Measurements from ENCODE around the gene ZNF892. TPM values are rescaled to one million over a fixed set of nuclear protein-coding genes. Genes with fewer than 3 reads are reported as not detected.
"Not testable (repeated sequence)": the region's sequence is repeated elsewhere in the genome, so short reads cannot be mapped to it uniquely, and the experiment has no call there.

ZNF892 gene
- total RNA-seq, 2 donors from 2014 or later: 1.8 to 1.9 TPM

DNA sequence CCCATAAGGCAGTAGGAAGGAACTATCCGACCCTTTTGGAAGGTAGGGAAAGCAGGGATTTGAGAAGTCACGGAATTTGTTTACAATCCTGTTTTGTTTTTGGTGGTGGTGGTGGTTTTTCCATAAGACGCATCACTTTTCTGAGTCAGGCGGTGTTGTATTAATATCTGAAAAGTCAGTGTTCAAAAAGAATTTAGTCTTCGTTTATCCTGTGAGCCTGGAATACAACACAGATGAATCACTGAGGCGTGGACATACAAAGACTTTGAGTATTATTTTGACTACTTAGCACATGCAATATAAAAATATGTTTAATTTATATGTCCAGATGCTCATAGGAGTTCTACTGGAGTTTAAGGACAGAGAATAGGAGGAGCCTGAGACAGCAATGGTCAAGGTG lies 785 bp downstream of the ZNF892 start:
- intact Hi-C loops (cut with DNase I, micrococcal nuclease): no loop called here
- DNase-seq (no peak), ATAC-seq (no peak)

DNA sequence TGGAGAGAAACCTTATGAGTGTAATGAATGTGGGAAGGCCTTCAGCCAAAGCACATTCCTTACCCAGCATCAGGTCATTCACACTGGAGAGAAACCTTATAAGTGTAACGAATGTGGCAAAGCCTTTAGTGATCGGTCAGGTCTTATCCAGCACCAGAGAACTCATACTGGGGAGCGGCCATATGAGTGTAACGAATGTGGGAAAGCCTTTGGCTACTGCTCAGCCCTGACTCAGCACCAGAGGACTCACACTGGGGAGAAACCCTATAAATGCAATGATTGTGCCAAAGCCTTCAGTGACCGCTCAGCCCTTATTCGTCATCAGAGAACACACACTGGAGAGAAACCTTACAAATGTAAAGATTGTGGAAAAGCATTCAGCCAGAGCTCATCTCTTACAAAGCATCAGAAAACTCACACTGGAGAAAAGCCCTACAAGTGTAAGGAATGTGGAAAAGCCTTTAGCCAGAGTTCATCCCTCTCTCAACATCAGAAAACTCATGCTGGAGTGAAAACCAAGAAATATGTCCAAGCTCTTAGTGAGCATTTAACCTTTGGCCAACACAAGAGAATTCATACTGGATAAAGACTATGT lies 7.8 kb downstream of the ZNF892 start:
- intact Hi-C loops (cut with DNase I, micrococcal nuclease): no loop called here
- DNase-seq: no peak
- no peak for ATAC-seq

DNA sequence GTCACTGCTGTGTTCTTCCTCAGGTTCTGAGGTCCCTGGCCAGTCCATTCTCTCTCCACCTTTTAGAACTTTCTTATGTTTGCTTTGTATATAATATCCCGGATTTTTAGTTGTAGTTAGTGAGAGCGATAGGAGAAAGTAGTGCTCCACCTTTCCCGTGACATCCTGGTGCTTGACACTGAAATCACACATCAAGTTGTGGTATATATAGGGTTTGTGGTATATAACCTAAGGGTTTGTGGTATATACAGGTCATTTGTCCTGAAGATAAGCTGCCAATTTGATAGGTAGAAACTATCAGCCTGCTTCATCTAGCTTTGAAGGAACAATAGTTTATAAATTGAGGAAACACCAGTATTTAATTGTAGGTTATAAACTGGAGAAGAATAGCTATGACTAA lies 13.1 kb downstream of the ZNF892 start:
- DNase-seq (no peak), ATAC-seq (no peak)
- intact Hi-C loops (cut with DNase I, micrococcal nuclease): no loop called here

DNA sequence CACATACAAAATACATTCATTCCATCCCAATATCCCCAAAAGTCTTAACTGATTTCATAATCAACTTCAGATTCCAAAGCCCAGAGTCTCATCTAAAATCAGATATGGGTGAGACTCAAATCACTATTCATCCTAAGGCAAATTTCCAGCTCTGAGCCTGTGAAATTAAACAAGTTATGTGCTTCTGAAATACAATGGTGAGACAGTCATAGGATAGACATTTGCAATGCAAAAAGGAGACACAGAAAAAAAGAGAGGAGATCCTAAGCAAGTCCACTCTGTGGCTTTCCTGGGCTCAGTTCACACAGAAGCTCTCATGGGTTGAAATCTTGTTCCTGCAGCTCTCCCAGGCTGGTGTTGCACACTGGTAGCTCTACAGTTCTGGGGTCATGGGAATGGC lies 18.3 kb downstream of the ZNF892 start:
- no peak for DNase-seq
- intact Hi-C loops (cut with DNase I, micrococcal nuclease): no loop called here
- ATAC-seq: no peak

DNA sequence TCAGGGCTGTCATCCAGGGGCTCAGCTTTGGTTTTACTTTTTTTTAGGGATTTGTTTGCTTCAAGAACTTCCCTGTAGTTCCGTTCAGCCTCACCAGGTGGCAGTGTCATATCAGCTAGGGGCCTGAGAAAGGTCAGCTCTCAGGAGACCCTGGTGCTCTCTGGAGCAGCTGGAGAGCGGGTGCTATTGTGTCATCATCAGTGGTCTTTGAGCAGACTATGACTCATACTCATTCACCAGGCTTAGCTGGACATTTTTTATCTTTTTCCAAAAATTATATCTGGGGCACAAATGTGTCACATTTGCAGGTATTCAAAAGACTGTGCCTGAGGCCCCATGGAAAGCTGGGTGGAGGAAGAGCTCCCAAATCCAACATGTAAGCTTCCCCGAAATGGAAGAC lies 24.4 kb downstream of the ZNF892 start:
- DNase-seq: peak; percentile 29 to 76
- ATAC-seq: peak; percentile 52
- intact Hi-C loops (cut with DNase I, micrococcal nuclease): no loop called here

DNA sequence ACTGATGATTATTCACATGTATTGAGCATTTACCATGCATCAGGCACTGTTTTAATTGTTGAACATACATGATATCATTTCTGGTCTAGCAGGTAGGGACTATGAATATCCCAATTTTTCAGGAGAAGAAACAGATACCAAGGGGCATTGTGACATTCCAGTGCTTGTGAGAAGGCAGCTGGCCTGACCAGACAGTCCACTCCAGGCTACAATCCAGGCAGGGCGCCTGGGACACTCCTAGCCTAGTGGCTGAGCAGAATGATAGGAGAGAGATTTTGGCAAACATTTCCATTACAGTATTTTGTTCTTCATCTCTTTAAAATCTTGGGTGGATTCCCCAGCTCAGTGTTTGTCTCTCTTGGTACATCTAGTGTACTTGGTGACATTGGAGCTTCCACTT lies 24.9 kb downstream of the ZNF892 start:
- no peak for ATAC-seq
- intact Hi-C loops (cut with DNase I, micrococcal nuclease): no loop called here
- no peak for DNase-seq

DNA sequence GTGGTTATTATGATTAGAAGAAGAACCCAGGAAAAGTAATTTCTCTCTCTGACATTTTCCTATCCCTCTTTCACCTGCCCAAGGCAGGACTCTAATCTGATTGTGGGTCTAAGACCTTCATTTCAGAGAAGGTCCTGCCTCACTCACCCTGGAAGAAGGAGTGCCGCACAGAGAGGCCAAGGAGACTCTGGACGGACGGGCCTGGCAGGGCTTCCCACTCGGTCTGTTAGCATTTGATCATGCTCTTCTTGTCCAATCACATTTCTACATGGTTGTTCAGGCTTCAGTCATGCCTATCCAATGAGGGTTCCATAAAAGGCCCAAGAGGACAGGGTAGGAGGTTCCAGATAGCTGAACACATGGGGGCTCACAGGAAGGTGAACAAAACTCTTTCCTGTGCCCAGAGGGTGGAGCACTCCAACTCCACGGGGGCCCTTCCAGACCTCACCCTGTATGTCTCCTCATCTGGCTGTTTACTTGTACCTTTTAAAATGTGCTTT lies 27.0 kb downstream of the ZNF892 start:
- intact Hi-C loops (cut with DNase I, micrococcal nuclease): no loop called here

DNA sequence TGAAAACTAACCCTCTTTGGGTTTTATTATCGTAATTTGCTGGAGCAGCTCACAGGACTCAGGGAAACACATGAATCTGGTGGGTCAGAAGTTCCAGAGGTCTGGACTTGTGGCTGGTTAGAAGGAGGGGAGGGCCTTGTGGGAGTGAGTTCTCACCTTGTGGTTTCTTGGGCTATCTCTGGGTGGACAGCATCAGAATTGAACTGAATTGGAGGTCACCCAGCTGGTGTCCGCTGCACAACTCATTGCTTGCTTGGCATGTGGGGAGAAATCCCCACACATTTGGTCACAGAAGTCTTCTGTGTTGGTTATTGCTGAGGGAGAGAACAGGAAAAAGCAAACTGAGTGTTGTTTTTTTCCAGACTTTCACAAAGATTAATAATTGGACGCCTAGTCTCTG lies 27.5 kb downstream of the ZNF892 start:
- DNase-seq (no peak), ATAC-seq (no peak)
- intact Hi-C loops (cut with DNase I, micrococcal nuclease): no loop called here

More for the DNA sequence above, 27.0 kb downstream of the ZNF892 start:
- no peak for DNase-seq
- ATAC-seq: no peak

DNA sequence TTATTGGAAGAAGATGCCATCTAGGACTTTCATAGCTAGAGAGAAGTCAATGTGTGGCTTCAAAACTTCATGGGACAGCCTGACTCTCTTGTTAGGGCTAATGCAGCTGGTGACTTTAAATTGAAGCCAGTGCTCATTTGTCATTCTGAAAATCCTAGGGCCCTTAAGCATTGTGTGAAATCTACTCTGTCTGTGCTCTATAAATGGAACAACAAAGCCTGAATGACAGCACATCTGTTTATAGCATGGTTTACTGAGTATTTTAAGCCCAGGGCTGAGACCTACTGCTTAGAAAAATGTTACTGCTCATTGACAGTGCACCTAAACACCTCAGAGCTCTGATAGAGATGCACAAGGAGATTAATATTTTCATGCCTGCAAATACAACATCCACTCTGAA lies 30.8 kb downstream of the ZNF892 start:
- DNase-seq (no peak), ATAC-seq (no peak)
- intact Hi-C loops (cut with DNase I, micrococcal nuclease): no loop called here

DNA sequence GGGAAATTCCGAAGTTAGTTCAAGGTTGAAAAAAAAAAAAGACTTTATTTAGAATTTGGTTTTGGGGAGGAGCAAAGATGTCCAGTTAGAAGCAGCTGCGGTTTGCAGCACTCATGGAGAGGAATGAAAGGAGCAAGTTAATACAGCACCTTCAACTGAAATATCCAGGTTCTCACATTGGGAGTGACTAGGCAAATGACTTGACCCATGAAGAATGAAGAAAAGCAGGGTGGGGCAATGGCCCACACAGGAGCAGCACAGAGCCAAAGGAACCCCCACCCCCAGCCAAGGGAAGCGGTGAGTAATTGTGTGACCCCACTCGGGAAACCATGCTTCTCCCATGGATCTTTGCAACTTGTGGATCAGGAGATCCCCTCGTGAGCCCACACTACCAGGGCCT lies 32.8 kb downstream of the ZNF892 start:
- intact Hi-C loops (cut with DNase I, micrococcal nuclease): no loop called here
- ATAC-seq: no peak

DNA sequence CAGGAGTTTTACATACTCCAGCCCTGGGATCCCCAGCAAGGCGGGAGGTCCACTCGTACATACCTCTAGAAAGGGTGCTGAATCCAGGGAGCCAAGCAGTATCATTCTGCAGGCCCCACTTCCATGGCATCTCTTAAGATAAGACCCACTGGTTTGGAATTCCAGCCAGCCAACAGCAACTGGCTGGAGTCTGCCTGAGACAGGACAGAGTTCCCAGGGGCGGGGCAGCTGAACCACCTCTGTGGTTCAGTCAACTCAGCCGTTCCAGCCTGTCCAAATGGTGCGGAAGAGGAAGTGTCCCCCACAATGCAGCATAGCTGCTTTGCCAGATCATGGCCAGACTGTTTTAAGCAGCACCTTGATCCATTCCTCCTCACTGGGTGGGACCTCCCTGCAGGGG lies 33.2 kb downstream of the ZNF892 start:
- intact Hi-C loops (cut with DNase I, micrococcal nuclease): no loop called here
- DNase-seq (no peak), ATAC-seq (no peak)

More for the DNA sequence above, 32.8 kb downstream of the ZNF892 start:
- DNase-seq: no peak

DNA sequence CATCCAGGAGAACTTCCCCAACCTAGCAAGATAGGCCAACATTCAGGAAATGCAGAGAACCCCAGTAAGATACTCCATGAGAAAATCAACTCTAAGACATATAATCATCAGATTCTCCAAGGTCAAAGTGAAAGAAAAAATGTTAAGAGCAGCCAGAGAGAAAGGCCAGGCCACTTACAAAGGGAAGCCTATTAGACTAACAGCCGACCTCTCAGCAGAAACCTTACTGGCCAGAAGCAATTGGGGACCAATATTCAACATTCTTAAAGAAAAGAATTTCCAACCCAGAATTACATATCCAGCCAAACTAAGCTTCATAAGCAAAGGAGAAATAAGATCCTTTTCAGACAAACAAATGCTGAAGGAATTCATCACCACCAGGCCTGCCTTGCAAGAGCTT lies 34.8 kb downstream of the ZNF892 start:
- DNase-seq; ATAC-seq; intact Hi-C loops (cut with DNase I, micrococcal nuclease): not testable (repeated sequence)

Other genes starting within 250 kb of the ZNF892 start
- 1 to 10 TPM; 1.6 to 4.2 TPM for gene MAL, start 181.8 kb upstream of the ZNF892 start, total RNA-seq
- 10 to 100 TPM; 55.8 to 73.1 TPM for gene MRPS5, start 85.7 kb upstream of the ZNF892 start, total RNA-seq
- 10 to 100 TPM; 17.4 to 18.6 TPM for gene ZNF514, start 47.7 kb upstream of the ZNF892 start, total RNA-seq
- gene ZNF2, start 41.7 kb upstream of the ZNF892 start, total RNA-seq: 1 to 10 TPM; 2.4 to 2.6 TPM
- 10 to 100 TPM; 32.9 to 39.9 TPM for gene PROM2, start 66.9 kb downstream of the ZNF892 start, total RNA-seq
- gene KCNIP3, start 89.8 kb downstream of the ZNF892 start, total RNA-seq: 1 to 10 TPM; 3.0 to 4.7 TPM
- 10 to 100 TPM; 31.3 to 43.1 TPM for gene FAHD2A, start 195.2 kb downstream of the ZNF892 start, total RNA-seq

All from left colon (tissue), 2 donors.